Common myeloid progenitor, CD34-positive (primary cell): Measurements from ENCODE around the gene GET3.

Experiments
- CTCF ChIA-PET: fragments of 350-600 bp; sonication (Branson Sonifier 250); formaldehyde crosslinking; loops from one replicate; lab custom pipeline; 2021; ENCODE audit warnings: antibody characterized with exemption; lab: Charles Lee
- POLR2A ChIA-PET: fragments of 350-600 bp; sonication (Branson Sonifier 250); formaldehyde crosslinking; loops from one replicate; lab custom pipeline; 2021; ENCODE audit warnings: antibody characterized with exemption; lab: Charles Lee
- DNase-seq, 3 donors: peaks; one replicate each; pipeline versions ENCODE4 v3.0.0 to v3.0.0-alpha.2; 2013
- H3K27ac ChIP-seq, 2 experiments: 1 replicate in 1 of 2; 2 replicates in 1 of 2; pipeline ENCODE4 v1.7.0; 2013; ENCODE audit warnings: inconsistent platforms in 2 of 2, low read length in 2 of 2, mild to moderate bottlenecking in 2 of 2, low read depth in 1 of 2, moderate library complexity in 1 of 2; ENCODE audit not compliant: severe bottlenecking in 2 of 2, insufficient read depth in 1 of 2, poor library complexity in 1 of 2
- H3K27me3 ChIP-seq, 5 experiments: replicated peaks in 2 of 5; 1 replicate in 3 of 5; 2 replicates in 2 of 5; pipeline versions ENCODE4 v1.6.1 to v1.7.0; 2013; ENCODE audit warnings: low read length in 4 of 5, mild to moderate bottlenecking in 2 of 5, moderate library complexity in 2 of 5, inconsistent platforms in 1 of 5; ENCODE audit not compliant: insufficient read depth in 5 of 5, control insufficient read depth in 4 of 5
- H3K36me3 ChIP-seq, 4 experiments: 1 replicate in 2 of 4; 2 replicates in 2 of 4; pipeline versions ENCODE4 v1.6.1 to v1.7.0; 2013; ENCODE audit warnings: low read length in 3 of 4, control low read depth in 1 of 4, mild to moderate bottlenecking in 1 of 4; ENCODE audit not compliant: control insufficient read depth in 4 of 4, insufficient read depth in 4 of 4
- H3K4me1 ChIP-seq, 4 experiments: 1 replicate in 3 of 4; 2 replicates in 1 of 4; pipeline versions ENCODE4 v1.6.1 to v1.7.1; 2013; ENCODE audit warnings: low read length in 3 of 4, mild to moderate bottlenecking in 3 of 4, control low read depth in 1 of 4, inconsistent platforms in 1 of 4, moderate library complexity in 1 of 4; ENCODE audit not compliant: control insufficient read depth in 4 of 4, insufficient read depth in 4 of 4; ENCODE audit errors: control extremely low read depth in 1 of 4
- H3K4me3 ChIP-seq, 7 experiments: 1 replicate in 4 of 7; 2 replicates in 3 of 7; pipeline versions ENCODE4 v1.5.1 to v1.7.0; 2013; ENCODE audit warnings: mild to moderate bottlenecking in 7 of 7, low read length in 6 of 7, moderate library complexity in 6 of 7, inconsistent platforms in 2 of 7, low read depth in 2 of 7, control low read depth in 1 of 7; ENCODE audit not compliant: insufficient read depth in 4 of 7, control insufficient read depth in 1 of 7; ENCODE audit errors: extremely low read depth in 1 of 7
- H3K9me3 ChIP-seq, 5 experiments: 1 replicate in 4 of 5; 2 replicates in 1 of 5; pipeline versions ENCODE4 v1.6.1 to v1.7.1; 2013; ENCODE audit warnings: low read length in 4 of 5, mild to moderate bottlenecking in 2 of 5, inconsistent platforms in 1 of 5, low read depth in 1 of 5, moderate library complexity in 1 of 5; ENCODE audit not compliant: control insufficient read depth in 4 of 5, insufficient read depth in 2 of 5; ENCODE audit errors: control extremely low read depth in 1 of 5
- WGBS: methylation state at CpG from one replicate; pipeline ENCODE4 v1.1.5; 2013; ENCODE audit not compliant: insufficient coverage; 5-methylcytosine and 5-hydroxymethylcytosine counted together

Gene GET3

DNA sequence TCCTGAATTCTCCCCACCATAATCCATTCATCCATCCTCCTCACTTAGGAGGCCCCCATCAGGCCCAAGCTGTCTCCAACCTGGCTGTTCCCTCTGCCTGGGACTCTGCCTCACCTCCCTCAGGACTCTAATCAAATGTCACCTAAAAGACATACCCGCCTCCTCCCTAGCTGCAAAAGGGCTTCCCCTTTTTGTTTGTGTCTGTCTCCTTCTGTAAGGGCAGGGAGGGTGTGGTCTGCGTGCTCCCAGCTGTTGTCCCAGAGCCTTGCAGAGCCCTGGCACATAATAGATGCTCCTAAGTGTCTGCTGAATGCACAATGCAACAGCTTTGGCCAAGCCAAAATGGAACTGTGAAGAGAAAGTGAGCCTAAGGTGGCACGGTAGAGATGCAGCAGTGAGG, 7.2 kb upstream of the GET3 start:
- DNase-seq: no peak

DNA sequence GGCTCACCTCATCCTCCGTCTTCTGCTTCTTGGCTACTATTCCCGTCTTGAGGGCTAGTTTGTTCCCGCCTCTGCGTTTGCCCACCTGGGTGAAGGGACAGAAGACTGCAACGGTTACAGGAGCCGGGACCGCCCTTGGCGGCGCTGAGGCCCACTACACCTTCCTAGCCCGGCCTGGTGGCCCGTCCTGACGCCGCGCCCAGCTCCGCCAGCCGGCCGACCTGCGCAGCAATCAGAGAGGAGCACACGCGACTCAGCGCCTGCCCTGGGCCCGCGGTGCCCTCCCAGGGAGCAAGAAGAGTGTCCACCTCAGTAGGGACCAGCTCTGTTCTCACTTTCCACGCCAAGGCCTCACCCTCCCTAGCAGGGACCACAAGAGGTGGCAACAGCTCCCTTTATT, 6.0 kb upstream of the GET3 start:
- ChIA-PET CTCF (interaction anchor here (0.8 to 43.3 kb wide), 8 partner anchors 10 to 119 kb away, joined by 3 to 776 read pairs (median 4); partner anchors contain the start of genes BEST2 and HOOK2), POLR2A (interaction anchor here (1.3 kb wide), 1 partner anchor 9 kb away, joined by 4 read pairs; no protein-coding TSS in a partner anchor)
- Histone ChIP-seq H3K27me3 (no peaks in the 10 kb centered on the region), H3K36me3 (peaks cover 10 to 48% (median 37%) of the 10 kb centered on the region in 4 experiments), H3K4me3 (no peak overlapping the region), H3K27ac (no peak overlapping the region), H3K4me1 (peaks cover 10 to 31% (median 23%) of the 10 kb centered on the region in 4 experiments), H3K9me3 (no peaks in the 10 kb centered on the region)
- no peak for DNase-seq
- 96% methylated on average over 19 of the region's 24 CpGs for WGBS

More for the DNA sequence above, 7.2 kb upstream of the GET3 start:
- ChIA-PET CTCF (interaction anchor here (1.1 to 43.3 kb wide), 3 partner anchors 30 to 118 kb away, joined by 3 to 776 read pairs (median 4); partner anchors contain the start of genes BEST2 and HOOK2), POLR2A (no interaction called here)
- Histone ChIP-seq H3K4me3 (no peak overlapping the region), H3K27ac (no peak overlapping the region), H3K9me3 (no peaks in the 10 kb centered on the region), H3K27me3 (no peaks in the 10 kb centered on the region), H3K36me3 (peaks cover 10 to 48% (median 37%) of the 10 kb centered on the region in 4 experiments), H3K4me1 (peaks cover 10 to 24% (median 18%) of the 10 kb centered on the region in 4 experiments)
- 87% methylated on average over 2 of the region's 3 CpGs for WGBS

DNA sequence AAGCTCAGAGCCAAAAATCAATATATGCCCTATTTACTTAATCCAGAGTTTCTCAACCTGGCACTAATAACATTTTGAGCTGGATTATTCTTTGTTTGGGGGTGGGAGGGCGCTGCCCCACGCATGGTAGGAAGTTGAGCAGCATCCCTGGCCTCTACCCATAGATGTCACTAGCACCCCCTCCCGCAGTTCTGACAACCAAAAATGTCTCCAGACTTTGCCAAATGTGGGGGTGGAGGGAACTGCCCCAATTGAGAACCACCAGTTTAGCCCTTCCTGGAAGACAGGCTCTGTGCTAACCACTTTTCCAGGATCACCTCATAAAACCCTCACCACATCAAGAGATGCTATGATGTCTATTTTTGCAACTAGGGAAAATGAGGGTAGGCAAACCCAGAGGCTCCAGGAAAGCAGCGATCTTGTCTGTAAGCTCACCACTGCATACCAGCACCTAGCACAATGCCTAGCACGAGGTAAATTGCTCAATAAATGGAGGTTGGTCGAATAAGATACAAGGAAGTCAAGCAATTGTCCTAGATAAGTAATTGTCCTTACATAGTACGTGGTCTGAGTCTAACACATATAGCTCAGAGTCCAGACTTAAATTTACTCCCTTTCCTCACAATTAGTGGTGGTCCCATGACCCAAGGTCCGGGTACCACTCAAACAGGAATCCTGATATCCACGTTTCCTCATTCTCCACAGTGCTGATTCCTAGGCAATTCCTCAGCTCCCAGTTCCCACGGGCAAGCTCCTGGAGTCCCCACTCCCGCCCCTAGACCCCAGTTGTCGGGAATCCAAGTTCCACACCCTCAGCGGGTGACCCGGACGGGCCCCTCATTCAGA, 3.7 kb upstream of the GET3 start:
- WGBS: 3% methylated on average over 10 of the region's 15 CpGs
- peaks cover 10 to 36% (median 29%) of the 10 kb centered on the region in 4 experiments for H3K36me3 ChIP-seq
- ChIA-PET CTCF (interaction anchor here (0.8 to 43.3 kb wide), 12 partner anchors 10 to 92 kb away, joined by 3 to 776 read pairs (median 4); partner anchors contain the start of genes BEST2, FBXW9, HOOK2 and TNPO2), POLR2A (interaction anchor here (0.5 to 2.3 kb wide), 4 partner anchors 10 to 1259 kb away, joined by 3 to 16 read pairs (median 8); partner anchors contain the start of gene TNPO2)
- no peaks in the 10 kb centered on the region for H3K9me3 ChIP-seq
- no peaks in the 10 kb centered on the region for H3K27me3 ChIP-seq
- peak; percentile 75 to 81 (median 77) for DNase-seq
- H3K27ac ChIP-seq: peak overlapping the region; percentile 95 to 96
- peaks cover 16 to 47% (median 38%) of the 10 kb centered on the region in 4 experiments for H3K4me1 ChIP-seq
- H3K4me3 ChIP-seq: peak overlapping the region; percentile 81 to 97 (median 88)

DNA sequence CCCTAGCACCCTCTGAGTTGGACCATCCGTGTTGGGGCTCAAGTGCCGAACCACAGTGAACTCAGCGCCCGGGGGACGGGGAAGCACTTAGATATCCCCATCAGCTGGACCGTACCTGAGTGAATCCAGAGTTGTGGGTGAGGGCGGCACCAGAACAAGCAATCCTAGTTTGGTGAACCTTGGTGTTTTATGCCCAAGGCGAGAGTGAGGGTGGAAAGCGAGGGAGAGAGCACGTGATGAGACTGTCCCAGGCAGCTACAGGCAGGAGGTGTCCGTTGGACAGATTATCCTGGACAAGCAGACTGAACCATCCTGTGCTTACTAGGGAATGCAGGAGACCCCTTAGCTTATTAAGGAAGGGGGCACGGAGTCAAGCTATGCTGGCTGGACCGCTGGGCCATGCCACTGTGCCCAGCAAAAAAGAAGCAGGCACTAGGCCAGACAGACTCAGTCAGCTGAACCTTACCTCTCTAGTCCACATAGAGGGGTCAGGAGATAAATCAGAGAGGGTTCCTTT, 596 bp downstream of the GET3 start:
- Histone ChIP-seq H3K27ac (peak overlapping the region; percentile 99 to 100), H3K36me3 (peaks cover 0 to 21% (median 16%) of the 10 kb centered on the region in 4 experiments), H3K4me3 (peak overlapping the region; percentile 76 to 95 (median 86)), H3K9me3 (no peaks in the 10 kb centered on the region), H3K27me3 (no peaks in the 10 kb centered on the region), H3K4me1 (peaks cover 16 to 36% (median 32%) of the 10 kb centered on the region in 4 experiments)
- no peak for DNase-seq
- WGBS: 12% methylated on average over 12 of the region's 13 CpGs
- ChIA-PET POLR2A (interaction anchor here (1.5 kb wide), 1 partner anchor 14 kb away, joined by 4 read pairs; the partner anchor contains the start of gene TNPO2), CTCF (interaction anchor here (1.6 to 43.3 kb wide), 2 partner anchors 23 to 58 kb away, joined by 6 to 776 read pairs; partner anchors contain the start of genes BEST2 and HOOK2)

DNA sequence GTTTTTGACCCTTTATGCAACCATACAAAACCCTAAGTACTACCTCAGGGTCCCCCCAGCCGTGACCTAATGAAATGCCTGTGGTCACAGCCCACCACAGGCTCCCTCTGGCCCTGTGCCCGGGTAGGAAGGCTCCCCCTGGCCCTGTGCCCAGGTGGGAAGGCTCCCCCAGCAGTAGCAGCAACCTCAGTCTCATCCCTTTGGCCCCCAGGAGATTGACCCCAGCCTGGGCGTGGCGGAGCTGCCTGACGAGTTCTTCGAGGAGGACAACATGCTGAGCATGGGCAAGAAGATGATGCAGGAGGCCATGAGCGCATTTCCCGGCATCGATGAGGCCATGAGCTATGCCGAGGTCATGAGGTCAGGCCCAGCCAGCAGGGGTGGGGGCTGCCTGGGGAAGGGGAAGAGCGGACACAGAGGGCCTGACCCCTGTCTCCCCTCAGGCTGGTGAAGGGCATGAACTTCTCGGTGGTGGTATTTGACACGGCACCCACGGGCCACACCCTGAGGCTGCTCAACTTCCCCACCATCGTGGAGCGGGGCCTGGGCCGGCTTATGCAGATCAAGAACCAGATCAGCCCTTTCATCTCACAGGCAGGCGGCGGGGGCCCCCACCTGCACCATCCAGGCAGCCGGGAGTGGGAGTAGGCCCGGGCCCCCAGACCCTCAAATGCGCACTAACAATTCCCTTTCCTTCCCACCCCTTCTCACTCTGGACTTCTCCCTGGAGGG, 8.0 kb downstream of the GET3 start:
- CTCF ChIA-PET: interaction anchor here (39.0 to 43.3 kb wide), 2 partner anchors 15 to 16 kb away, joined by 776 read pairs; partner anchors contain the start of genes BEST2, GET3, HOOK2 and TNPO2
- peaks cover 10 to 52% (median 40%) of the 10 kb centered on the region in 4 experiments for H3K36me3 ChIP-seq
- H3K9me3 ChIP-seq: peaks cover 0 to 14% (median 10%) of the 10 kb centered on the region in 5 experiments
- H3K27ac ChIP-seq: no peak overlapping the region
- whole genome bisulfite sequencing: 88% methylated on average over 16 of the region's 22 CpGs
- H3K27me3 ChIP-seq: peaks cover 0 to 9% (median 1%) of the 10 kb centered on the region in 5 experiments
- peaks cover 0 to 9% (median 3%) of the 10 kb centered on the region in 4 experiments for H3K4me1 ChIP-seq
- no peak overlapping the region for H3K4me3 ChIP-seq
- no peak for DNase-seq
- POLR2A ChIA-PET: no interaction called here

DNA sequence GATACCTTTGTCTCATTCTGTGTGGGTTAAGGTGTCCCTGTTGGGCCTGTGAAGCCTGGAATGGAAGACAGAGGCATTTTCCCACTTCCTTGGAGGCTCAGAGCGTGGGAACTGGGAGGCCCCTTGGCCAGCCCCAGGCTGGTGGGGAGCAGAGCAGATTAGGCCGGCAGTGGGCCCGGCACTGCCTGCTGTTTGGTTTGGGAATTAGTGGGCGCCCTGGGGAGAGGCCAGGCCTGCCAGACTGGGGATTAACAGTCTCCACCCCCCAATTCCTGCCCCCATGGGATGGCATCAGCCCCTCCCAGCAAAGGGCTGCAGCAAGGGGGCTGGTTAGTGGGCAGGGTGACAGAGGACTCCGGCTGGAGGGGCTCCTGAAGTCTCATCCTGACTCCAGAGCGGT, 11.2 kb downstream of the GET3 start:
- H3K4me3 ChIP-seq: no peak overlapping the region
- 88% methylated on average over 5 of the region's 6 CpGs for WGBS
- DNase-seq: no peak
- CTCF ChIA-PET: interaction anchor here (39.0 to 43.3 kb wide), 2 partner anchors 12 to 19 kb away, joined by 776 read pairs; partner anchors contain the start of genes BEST2, GET3, HOOK2 and TNPO2
- peaks cover 0 to 34% (median 5%) of the 10 kb centered on the region in 5 experiments for H3K27me3 ChIP-seq
- peaks cover 0 to 14% (median 10%) of the 10 kb centered on the region in 5 experiments for H3K9me3 ChIP-seq
- peaks cover 0 to 9% (median 3%) of the 10 kb centered on the region in 4 experiments for H3K4me1 ChIP-seq
- peaks cover 10 to 41% (median 32%) of the 10 kb centered on the region in 4 experiments for H3K36me3 ChIP-seq
- POLR2A ChIA-PET: no interaction called here
- no peak overlapping the region for H3K27ac ChIP-seq
